Activated CD8-positive, alpha-beta memory T cell treated with anti-CD3 and anti-CD28 coated beads for 1 hour (primary cell): ENCODE results near the gene SPEF1.
A peak's percentile ranks its signal among the peaks of the same experiment; 100 is the strongest.
"Not testable (repeated sequence)": the region's sequence is repeated elsewhere in the genome, so short reads cannot be mapped to it uniquely, and the experiment has no call there.

ENCODE experiments used
- DNase-seq, 2 donors: peaks; one replicate each; pipeline ENCODE4 v3.0.0-alpha.2; 2020; ENCODE audit warnings: low read depth in 1 of 2; ENCODE audit errors: extremely low read depth in 1 of 2

Gene SPEF1

GRCh38 chr20:3781153-3781910 is at the start of gene SPEF1:
Gene SPEF1 (minus strand): TSS chr20:3781448. CDS start chr20:3781287, 161 bp downstream.
- no peak for DNase-seq

- not testable (repeated sequence) for DNase-seq
These were observed 48.6 kb upstream of the SPEF1 start for GRCh38 chr20:3829891-3830290.

DNA sequence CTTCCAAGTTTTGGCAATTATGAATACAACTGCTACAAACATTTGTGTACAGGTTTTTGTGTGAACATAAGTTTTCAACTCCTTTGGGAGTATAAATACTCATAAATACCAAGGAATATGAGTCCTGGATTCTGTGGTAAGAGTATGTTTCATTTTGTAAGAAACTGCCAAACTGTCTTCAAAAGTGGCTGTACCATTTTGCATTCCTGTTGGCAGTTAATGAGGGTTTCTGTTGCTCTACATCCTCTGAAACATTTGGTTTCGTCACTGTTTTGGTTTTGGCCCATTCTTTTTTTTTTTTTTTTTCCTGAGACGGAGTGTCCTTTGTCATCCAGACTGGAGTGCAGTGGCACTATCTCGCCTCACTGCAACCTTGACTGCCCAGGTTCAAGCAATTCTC is 47.5 kb upstream of the SPEF1 start:
- no peak for DNase-seq

- no peak for DNase-seq
These were observed 45.2 kb upstream of the SPEF1 start for GRCh38 chr20:3826420-3826819.

DNA sequence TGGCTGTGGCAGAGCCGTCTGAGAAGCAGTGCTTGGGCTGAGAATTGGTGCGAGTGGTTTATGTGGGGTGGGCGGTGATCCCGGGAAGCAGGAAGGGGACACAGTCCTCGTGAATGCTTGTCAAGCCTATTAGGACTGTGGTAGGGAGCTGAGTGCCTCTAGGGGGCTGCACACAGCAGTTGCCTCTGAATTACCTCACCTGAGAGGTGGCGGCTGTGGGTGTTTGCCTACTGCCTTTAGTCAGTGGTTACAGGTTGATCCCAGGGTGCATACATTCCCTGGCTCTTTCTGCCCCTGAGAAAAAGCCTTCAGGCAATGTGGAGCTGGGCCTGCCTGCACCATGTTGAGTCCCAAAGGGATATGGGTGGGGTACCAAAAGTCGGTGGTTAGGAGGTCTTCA is 44.3 kb upstream of the SPEF1 start:
- no peak for DNase-seq

DNA sequence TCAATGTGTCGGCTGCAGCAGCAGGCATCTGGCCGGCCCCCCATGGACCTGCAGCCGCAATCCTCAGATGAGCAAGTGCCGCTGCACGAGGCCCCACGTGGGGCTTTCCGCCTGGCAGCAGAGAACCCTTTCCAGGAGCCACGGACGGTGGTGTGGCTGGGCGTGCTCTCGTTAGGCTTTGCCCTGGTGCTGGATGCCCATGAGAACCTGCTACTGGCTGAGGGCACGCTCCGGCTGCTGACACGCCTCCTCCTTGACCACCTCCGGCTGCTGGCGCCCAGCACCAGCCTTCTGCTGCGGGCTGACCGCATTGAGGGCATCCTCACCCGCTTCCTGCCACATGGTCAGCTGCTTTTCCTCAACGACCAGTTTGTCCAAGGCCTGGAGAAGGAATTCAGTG is 42.6 kb upstream of the SPEF1 start:
- no peak for DNase-seq

- DNase-seq = no peak
These were observed 40.7 kb upstream of the SPEF1 start for GRCh38 chr20:3821996-3822395.

- no peak for DNase-seq
These were observed 39.9 kb upstream of the SPEF1 start for GRCh38 chr20:3820901-3821727.

DNA sequence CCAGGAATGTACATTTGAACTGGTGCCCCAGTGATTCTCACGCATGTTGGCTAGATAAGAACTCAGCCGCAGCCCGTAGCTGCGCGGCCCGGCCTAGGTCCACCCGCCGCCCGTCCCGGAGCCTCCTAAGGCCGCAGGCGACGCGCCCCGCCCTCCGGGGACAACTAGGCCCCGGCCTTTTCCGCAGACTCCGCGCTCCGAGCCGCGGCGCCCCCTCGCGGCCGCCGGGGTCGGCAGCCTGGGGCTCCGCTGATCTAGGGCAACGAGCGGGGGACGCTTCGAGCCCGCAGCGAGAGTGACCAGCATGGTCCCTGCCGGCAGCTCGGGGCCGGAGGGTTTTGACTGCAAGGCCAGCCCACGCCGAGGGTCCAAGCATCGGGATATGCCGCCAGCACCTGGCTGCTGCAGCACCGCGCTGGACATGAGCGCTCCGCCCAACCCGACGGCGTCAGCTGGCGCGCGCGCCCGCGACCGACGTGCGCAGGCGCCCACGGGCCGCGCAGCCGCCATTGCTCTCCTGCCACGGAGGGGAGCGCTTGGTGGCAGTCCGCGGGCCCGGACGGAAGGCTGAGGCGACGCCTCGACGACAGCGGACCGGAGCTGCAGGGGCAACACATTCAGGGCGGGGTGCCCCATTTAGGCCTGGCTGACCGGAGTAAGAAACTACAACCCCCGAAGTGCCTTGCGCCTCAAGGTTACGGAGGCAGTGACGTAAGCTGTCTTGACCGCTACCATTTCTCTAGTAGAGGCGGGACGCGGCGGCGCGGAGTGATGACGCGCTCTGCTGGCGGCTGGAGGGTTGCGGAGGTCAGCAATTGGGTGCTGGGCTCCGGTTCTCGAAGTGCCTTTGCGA is 39.0 kb upstream of the SPEF1 start, which contains the start of gene AP5S1:
AP5S1 (plus strand) TSS at position 500 of the 853 bp plus-strand sequence. CDS start 1,571 bp downstream, outside the sequence.
- DNase-seq = peak; percentile 82 to 83

GRCh38 chr20:3819411-3820047 is 38.3 kb upstream of the SPEF1 start:
- no peak for DNase-seq

- DNase-seq = no peak
These were observed 37.2 kb upstream of the SPEF1 start for GRCh38 chr20:3818155-3819151.

DNA sequence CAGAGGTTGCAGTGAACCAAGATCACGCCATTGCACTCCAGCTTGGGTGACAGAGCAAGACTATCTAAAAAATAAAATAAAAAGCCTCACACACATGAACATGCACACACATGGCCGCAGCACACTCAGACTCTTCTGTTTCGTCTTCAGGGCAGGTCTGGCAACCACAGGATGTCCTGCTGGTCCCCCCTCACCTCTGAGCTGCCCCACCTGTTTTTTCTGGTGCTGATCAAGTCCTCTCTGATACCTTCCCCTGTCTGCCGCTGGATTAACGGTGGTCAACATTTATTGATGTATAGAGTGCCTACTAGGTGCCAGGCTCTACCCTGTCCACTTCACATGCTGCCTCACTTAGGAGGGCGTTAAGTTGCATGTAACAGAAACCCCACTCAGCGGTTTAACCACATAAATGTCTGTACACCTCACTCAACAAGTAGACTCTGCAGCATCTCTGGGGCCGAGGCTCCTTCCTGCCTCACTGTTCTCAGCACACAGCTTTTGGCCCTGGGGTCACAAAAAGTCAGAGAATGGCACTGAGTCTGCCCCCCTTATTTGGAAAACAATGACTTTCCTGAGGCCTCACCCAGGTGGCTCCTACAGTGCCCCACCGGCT is 34.6 kb upstream of the SPEF1 start:
- no peak for DNase-seq

- no peak for DNase-seq
These were observed 33.8 kb upstream of the SPEF1 start for GRCh38 chr20:3814928-3815495.

- no peak for DNase-seq
These were observed 32.8 kb upstream of the SPEF1 start for GRCh38 chr20:3813848-3814581.

DNA sequence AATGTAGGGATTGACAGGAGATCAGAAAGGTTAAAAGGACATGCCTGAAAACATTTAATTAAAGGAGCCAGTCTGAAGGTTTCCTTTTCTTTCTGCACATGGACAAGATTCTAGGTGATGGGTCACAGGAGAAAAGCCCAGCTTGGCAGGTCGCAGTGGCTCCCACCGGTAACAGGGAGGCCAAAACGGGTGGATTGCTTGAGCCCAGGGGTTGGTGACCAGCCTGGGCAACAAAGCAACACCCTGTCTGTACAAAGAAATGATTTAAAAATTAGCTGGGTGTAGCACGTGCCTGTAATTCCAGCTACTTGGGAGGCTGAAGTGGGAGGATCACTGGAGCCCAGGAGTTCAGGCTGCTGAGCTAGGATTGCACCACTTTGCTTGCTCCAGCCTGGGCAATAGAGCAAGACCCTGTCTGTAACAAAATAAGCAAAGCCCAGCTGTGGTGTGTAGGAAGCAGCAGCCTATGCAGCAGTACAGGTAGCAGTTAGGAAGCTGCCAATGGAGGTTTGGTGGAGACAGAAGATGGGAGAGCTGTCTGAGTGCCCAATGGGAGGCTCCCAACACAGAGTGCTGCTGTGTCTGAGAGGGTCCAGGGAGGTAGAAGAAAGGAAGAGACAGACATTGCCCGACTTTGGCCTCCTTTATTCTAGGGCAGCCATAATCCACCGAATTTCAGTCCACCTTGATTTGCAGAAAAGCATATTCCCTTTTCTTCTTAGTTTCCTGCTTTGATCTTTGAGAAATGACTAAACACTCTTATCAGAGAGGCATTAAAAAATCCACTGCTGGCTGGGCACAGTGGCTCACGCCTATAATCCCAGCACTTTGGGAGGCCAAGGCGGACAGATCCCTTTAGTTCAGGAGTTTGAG is 32.0 kb upstream of the SPEF1 start:
- DNase-seq = no peak

DNA sequence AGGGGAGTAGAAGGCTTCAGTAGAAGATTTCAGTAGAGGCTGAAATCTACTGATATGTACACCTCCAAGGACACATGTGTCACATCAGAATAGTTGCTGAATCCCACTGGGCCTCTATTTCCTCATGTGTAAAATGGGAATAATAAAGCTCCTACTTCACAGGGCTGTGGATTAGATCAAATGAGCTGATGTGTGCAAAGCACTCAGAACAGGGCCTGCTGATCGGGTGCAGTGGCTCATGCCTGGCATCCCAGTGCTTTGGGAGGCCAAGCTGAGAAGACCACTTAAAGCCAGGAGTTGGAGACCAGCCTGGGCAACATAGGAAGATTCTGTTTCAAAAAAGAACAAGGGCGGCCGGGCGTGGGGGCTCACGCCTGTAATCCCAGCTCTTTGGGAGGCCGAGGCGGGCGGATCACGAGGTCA is 31.0 kb upstream of the SPEF1 start:
- DNase-seq = no peak
